IMR-90 (cell line): ENCODE data around the gene TTC39A.

Experiments
- MXI1 ChIP-seq: IDR thresholded peaks from 2 replicates; pipeline ENCODE4 v1.6.1; 2012; ENCODE audit warnings: low read depth, mild to moderate bottlenecking, low read length, moderate library complexity, borderline replicate concordance
- POLR2A ChIP-seq: IDR thresholded peaks from 2 replicates; pipeline ENCODE4 v1.6.1; 2012; ENCODE audit warnings: mild to moderate bottlenecking, low read depth, low read length
- SMC3 ChIP-seq: fragments of 150-350 bp; IDR thresholded peaks from 2 replicates; pipeline ENCODE4 v1.6.1; 2016; ENCODE audit warnings: low read depth, mild to moderate bottlenecking, antibody characterized with exemption, low read length, moderate library complexity
- TF ChIP-seq, protein P1 (sequence below): conservative IDR thresholded peaks from 2 replicates; pipeline ENCODE4 v1.5.1; 2012; ENCODE audit warnings: mild to moderate bottlenecking, low read depth, low read length, improper control_type of control experiment

DNA sequence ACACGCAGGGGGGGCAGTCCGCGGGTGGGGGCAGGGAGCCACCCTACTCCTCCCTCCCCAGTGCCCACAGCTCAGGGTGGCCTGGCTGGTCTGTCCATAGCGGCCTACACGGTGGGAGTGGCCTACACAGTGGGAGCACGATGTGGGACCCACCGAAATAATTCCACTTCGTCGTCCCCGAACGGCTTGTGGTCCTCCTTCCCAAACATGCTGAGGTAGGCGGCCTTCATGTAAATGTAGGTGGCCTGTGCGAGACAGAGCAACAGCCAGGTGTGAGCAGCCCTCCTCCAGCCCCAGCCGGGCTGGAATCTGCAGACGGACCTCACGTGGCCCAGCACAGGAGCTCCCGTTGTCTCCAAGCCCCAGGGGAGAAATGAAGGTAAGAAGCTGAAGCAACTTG lies 34.4 kb downstream of the TTC39A start:
- no peak for TF ChIP-seq POLR2A
- TF ChIP-seq, protein P1, sequence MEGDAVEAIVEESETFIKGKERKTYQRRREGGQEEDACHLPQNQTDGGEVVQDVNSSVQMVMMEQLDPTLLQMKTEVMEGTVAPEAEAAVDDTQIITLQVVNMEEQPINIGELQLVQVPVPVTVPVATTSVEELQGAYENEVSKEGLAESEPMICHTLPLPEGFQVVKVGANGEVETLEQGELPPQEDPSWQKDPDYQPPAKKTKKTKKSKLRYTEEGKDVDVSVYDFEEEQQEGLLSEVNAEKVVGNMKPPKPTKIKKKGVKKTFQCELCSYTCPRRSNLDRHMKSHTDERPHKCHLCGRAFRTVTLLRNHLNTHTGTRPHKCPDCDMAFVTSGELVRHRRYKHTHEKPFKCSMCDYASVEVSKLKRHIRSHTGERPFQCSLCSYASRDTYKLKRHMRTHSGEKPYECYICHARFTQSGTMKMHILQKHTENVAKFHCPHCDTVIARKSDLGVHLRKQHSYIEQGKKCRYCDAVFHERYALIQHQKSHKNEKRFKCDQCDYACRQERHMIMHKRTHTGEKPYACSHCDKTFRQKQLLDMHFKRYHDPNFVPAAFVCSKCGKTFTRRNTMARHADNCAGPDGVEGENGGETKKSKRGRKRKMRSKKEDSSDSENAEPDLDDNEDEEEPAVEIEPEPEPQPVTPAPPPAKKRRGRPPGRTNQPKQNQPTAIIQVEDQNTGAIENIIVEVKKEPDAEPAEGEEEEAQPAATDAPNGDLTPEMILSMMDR, result no peak
- TF ChIP-seq SMC3, result no peak
- no peak for TF ChIP-seq MXI1
